OCI-LY7 (cell line): Measurements from ENCODE around the gene PRMT3.

Source experiments
- CTCF ChIP-seq: fragments of 200-600 bp; sonication (generic); conservative IDR thresholded peaks from 2 replicates; pipeline ENCODE4 v1.5.1; 2014; ENCODE audit warnings: mild to moderate bottlenecking, antibody characterized with exemption, low read length, moderate library complexity, mixed read lengths
- EZH2phosphoT487 ChIP-seq: fragments of 200-600 bp; sonication (generic); IDR thresholded peaks from 2 replicates; pipeline ENCODE4 v1.6.1; 2018; ENCODE audit warnings: low read depth, borderline replicate concordance, mild to moderate bottlenecking, mixed run types, antibody characterized with exemption, low read length, moderate library complexity, mixed read lengths

GRCh38 chr11:20501971-20502370 is 114.5 kb downstream of the PRMT3 start:
- TF ChIP-seq CTCF (no peak), EZH2phosphoT487 (no peak)
